Esophagus squamous epithelium (tissue), 5 donors: ENCODE results near the gene RBMX. TPM values are rescaled to one million over a fixed set of nuclear protein-coding genes. Genes with fewer than 3 reads are reported as not detected.

Experiments
- DNase-seq: peaks from one replicate; lab custom pipeline; 2025; lab: John Stamatoyannopoulos, UW
- H3K27ac ChIP-seq, 4 donors: fragments of 200-600 bp; sonication (generic); one replicate each; pipeline ENCODE4 v1.5.1; 2016 to 2019; ENCODE audit warnings: mild to moderate bottlenecking in 1 of 4
- H3K27me3 ChIP-seq, 4 donors: fragments of 200-600 bp; sonication (generic); 1 replicate in 3 of 4; 2 replicates in 1 of 4; pipeline versions ENCODE4 v1.5.1 to v1.6.0; 2017 to 2021; ENCODE audit warnings: antibody characterized with exemption in 1 of 4
- H3K36me3 ChIP-seq, 3 donors: fragments of 200-600 bp; sonication (generic); one replicate each; pipeline ENCODE4 v1.5.1; 2016 to 2019
- H3K4me1 ChIP-seq, 3 donors: fragments of 200-600 bp; sonication (generic); one replicate each; pipeline ENCODE4 v1.5.1; 2017 to 2019
- H3K4me3 ChIP-seq, 4 donors: fragments of 200-600 bp; sonication (generic); 1 replicate in 3 of 4; 2 replicates in 1 of 4; pipeline ENCODE4 v1.5.1; 2016 to 2019; ENCODE audit warnings: mild to moderate bottlenecking in 2 of 4, moderate library complexity in 1 of 4
- H3K9me3 ChIP-seq, 3 donors: fragments of 200-600 bp; sonication (generic); one replicate each; pipeline ENCODE4 v1.5.1; 2016 to 2019
- CTCF ChIP-seq, 6 experiments: fragments of 450-650 bp in 4 of 6; fragments of 200-600 bp in 2 of 6; sonication (generic) in 2 of 6; IDR thresholded peaks; one replicate each; pipeline ENCODE4 v1.5.1; 2016 to 2019; ENCODE audit warnings: antibody characterized with exemption in 6 of 6, mild to moderate bottlenecking in 4 of 6, moderate library complexity in 4 of 6
- POLR2A ChIP-seq, 4 donors: fragments of 450-650 bp; IDR thresholded peaks; one replicate each; pipeline ENCODE4 v1.6.1; 2017; ENCODE audit warnings: antibody characterized with exemption in 4 of 4, mild to moderate bottlenecking in 4 of 4, moderate library complexity in 3 of 4
- WGBS, 2 donors: methylation state at CpG; one replicate each; pipeline ENCODE4 v1.1.5; 2018; 5-methylcytosine and 5-hydroxymethylcytosine counted together
- intact Hi-C: fragments of 100-400 bp; cut with DNase I; formaldehyde crosslinking; loops from one replicate; pipeline ENCODE4 v1.15.0; 2022
- total RNA-seq, 4 donors: library from RNA; depleted of rRNA; stranded (reverse); fragments of >200 nt; gene quantifications; one replicate each; pipeline ENCODE4 v1.1.0, GENCODE V29; 2016
- donor health status: DM: yes; HTN: yes; CAD: no.

The RBMX gene
- total RNA-seq, 4 donors from 2014 or later = 125 to 220 (median 205) TPM

GRCh38 chrX:136856050-136856449, 24.5 kb downstream of the RBMX start:
- intact Hi-C loops = no loop called here
- no peak overlapping the region for H3K27ac ChIP-seq
- H3K4me3 ChIP-seq = no peak overlapping the region
- H3K9me3 ChIP-seq = no peaks in the 10 kb centered on the region
- TF ChIP-seq CTCF (IDR thresholded peaks at IDR 0.05) (no peak), POLR2A (IDR thresholded peaks at IDR 0.05) (no peak)
- no peak for DNase-seq
- H3K4me1 ChIP-seq = no peaks in the 10 kb centered on the region
- WGBS, 2 donors = 77 to 88% methylated on average over 7 to 8 of the region's 8 CpGs
- H3K36me3 ChIP-seq = peaks cover 0 to 7% (median 0%) of the 10 kb centered on the region in 3 donors
- no peaks in the 10 kb centered on the region for H3K27me3 ChIP-seq

GRCh38 chrX:136851526-136851925, 29.0 kb downstream of the RBMX start:
- no peaks in the 10 kb centered on the region for H3K27me3 ChIP-seq
- WGBS, 2 donors = 87 to 94% methylated on average over 3 of the region's 3 CpGs

GRCh38 chrX:136850441-136851175, 29.9 kb downstream of the RBMX start:
- Histone ChIP-seq H3K36me3 (peaks cover 0 to 12% (median 0%) of the 10 kb centered on the region in 3 donors), H3K27me3 (no peaks in the 10 kb centered on the region)
- 44 to 72% methylated on average over 6 to 8 of the region's 9 CpGs for WGBS, 2 donors

More at GRCh38 chrX:136851526-136851925, 29.0 kb downstream of the RBMX start:
- no peaks in the 10 kb centered on the region for H3K4me1 ChIP-seq
- H3K36me3 ChIP-seq = peaks cover 0 to 6% (median 0%) of the 10 kb centered on the region in 3 donors
- H3K9me3 ChIP-seq = no peaks in the 10 kb centered on the region
- intact Hi-C loops = no loop called here
- DNase-seq = no peak
- no peak overlapping the region for H3K4me3 ChIP-seq
- H3K27ac ChIP-seq = no peak overlapping the region
- no peak for TF ChIP-seq CTCF (IDR thresholded peaks at IDR 0.05)
- no peak for TF ChIP-seq POLR2A (IDR thresholded peaks at IDR 0.05)

GRCh38 chrX:136849395-136849794, 31.1 kb downstream of the RBMX start:
- no peaks in the 10 kb centered on the region for H3K27me3 ChIP-seq
- 73 to 97% methylated on average over 3 of the region's 3 CpGs for WGBS, 2 donors

More at GRCh38 chrX:136850441-136851175, 29.9 kb downstream of the RBMX start:
- Histone ChIP-seq H3K9me3 (no peaks in the 10 kb centered on the region), H3K4me3 (no peak overlapping the region), H3K4me1 (no peaks in the 10 kb centered on the region), H3K27ac (peak overlapping the region in 1 of 4 donors; percentile 42)
- TF ChIP-seq POLR2A (IDR thresholded peaks at IDR 0.05) (no peak), CTCF (IDR thresholded peaks at IDR 0.05) (no peak)
- no peak for DNase-seq
- intact Hi-C loops = no loop called here

More at GRCh38 chrX:136849395-136849794, 31.1 kb downstream of the RBMX start:
- no peaks in the 10 kb centered on the region for H3K9me3 ChIP-seq
- no peak for DNase-seq
- H3K36me3 ChIP-seq = peaks cover 0 to 20% (median 0%) of the 10 kb centered on the region in 3 donors
- H3K4me3 ChIP-seq = no peak overlapping the region
- no peaks in the 10 kb centered on the region for H3K4me1 ChIP-seq
- intact Hi-C loops = no loop called here
- TF ChIP-seq CTCF (IDR thresholded peaks at IDR 0.05) (no peak), POLR2A (IDR thresholded peaks at IDR 0.05) (no peak)
- H3K27ac ChIP-seq = no peak overlapping the region
